Amniotic epithelial cell (primary cell): ENCODE measurements around the gene SLC35G3.
"Not testable (repeated sequence)": the region's sequence is repeated elsewhere in the genome, so short reads cannot be mapped to it uniquely, and the experiment has no call there.

Experiments used
- DNase-seq: peaks from one replicate; pipeline ENCODE4 v3.0.0-alpha.2; 2010; ENCODE audit warnings: low read depth

SLC35G3 gene

GRCh38 chr17:35210741-35211140 is 16.5 kb upstream of the SLC35G3 start:
- DNase-seq: no peak

GRCh38 chr17:35202582-35202981 is 8.4 kb upstream of the SLC35G3 start:
- not testable (repeated sequence) for DNase-seq

- not testable (repeated sequence) for DNase-seq
Observed at GRCh38 chr17:35195062-35195461, 869 bp upstream of the SLC35G3 start.

- DNase-seq: no peak
Observed at GRCh38 chr17:35192708-35193107, 1.5 kb downstream of the SLC35G3 start.

GRCh38 chr17:35191001-35191695 is 3.0 kb downstream of the SLC35G3 start:
- no peak for DNase-seq

- no peak for DNase-seq
Observed at GRCh38 chr17:35189291-35189690, 4.9 kb downstream of the SLC35G3 start.

- no peak for DNase-seq
Observed at GRCh38 chr17:35188111-35188510, 6.1 kb downstream of the SLC35G3 start.

- DNase-seq: no peak
Observed at GRCh38 chr17:35187481-35187880, 6.7 kb downstream of the SLC35G3 start.

GRCh38 chr17:35185849-35186248 is 8.3 kb downstream of the SLC35G3 start:
- no peak for DNase-seq

GRCh38 chr17:35184274-35184673 is 9.9 kb downstream of the SLC35G3 start:
- no peak for DNase-seq

GRCh38 chr17:35183332-35183731 is 10.9 kb downstream of the SLC35G3 start:
- DNase-seq: no peak

GRCh38 chr17:35179379-35179778 is 14.8 kb downstream of the SLC35G3 start:
- not testable (repeated sequence) for DNase-seq

GRCh38 chr17:35176897-35177296 is 17.3 kb downstream of the SLC35G3 start:
- DNase-seq: no peak

- no peak for DNase-seq
Observed at GRCh38 chr17:35175638-35176415, 18.4 kb downstream of the SLC35G3 start.

- DNase-seq: no peak
Observed at GRCh38 chr17:35174835-35175334, 19.3 kb downstream of the SLC35G3 start.

GRCh38 chr17:35172321-35172720 is 21.9 kb downstream of the SLC35G3 start:
- DNase-seq: not testable (repeated sequence)

GRCh38 chr17:35171834-35172233 is 22.4 kb downstream of the SLC35G3 start:
- peak; percentile 24 for DNase-seq

- peak; percentile 17 for DNase-seq
Observed at GRCh38 chr17:35170968-35171771, 23.0 kb downstream of the SLC35G3 start.

- no peak for DNase-seq
Observed at GRCh38 chr17:35169835-35170363, 24.3 kb downstream of the SLC35G3 start.

GRCh38 chr17:35167666-35168065 is 26.5 kb downstream of the SLC35G3 start:
- peak; percentile 19 for DNase-seq

GRCh38 chr17:35167046-35167445 is 27.1 kb downstream of the SLC35G3 start:
- DNase-seq: no peak

- DNase-seq: no peak
Observed at GRCh38 chr17:35166526-35166925, 27.7 kb downstream of the SLC35G3 start.
